CD4-positive, alpha-beta T cell (primary cell): ENCODE measurements around the gene FARP1. TPM values are rescaled to one million over a fixed set of nuclear protein-coding genes. Genes with fewer than 3 reads are reported as not detected.

Experiments
- ATAC-seq: fragments of 200-7000 bp; cut with Tn5 transposase; one replicate; pipeline ENCODE4 v1.10.0; 2022; ENCODE audit warnings: mild to moderate bottlenecking; ENCODE audit not compliant: poor library complexity
- CTCF ChIA-PET: fragments of 350-600 bp; sonication (Branson Sonifier 250); formaldehyde crosslinking; loops from one replicate; lab custom pipeline; 2021; ENCODE audit warnings: antibody characterized with exemption, inconsistent platforms; lab: Charles Lee
- POLR2A ChIA-PET: fragments of 350-600 bp; sonication (Branson Sonifier 250); formaldehyde crosslinking; loops from one replicate; lab custom pipeline; 2021; ENCODE audit warnings: antibody characterized with exemption, inconsistent platforms; lab: Charles Lee
- DNase-seq, 14 experiments: peaks; one replicate each; pipeline ENCODE4 v3.0.0-alpha.2; 2013 to 2020; ENCODE audit warnings: mixed read lengths in 2 of 14
- H3K27ac ChIP-seq, 2 donors: one replicate each; pipeline versions ENCODE4 v1.5.1 to v1.7.0; 2013; ENCODE audit warnings: low read length in 2 of 2, low read depth in 1 of 2, mild to moderate bottlenecking in 1 of 2
- H3K27me3 ChIP-seq, 2 experiments: 1 replicate in 1 of 2; 2 replicates in 1 of 2; pipeline versions ENCODE4 v1.6.1 to v1.7.0; 2013; ENCODE audit warnings: low read length in 2 of 2, control low read depth in 1 of 2, mild to moderate bottlenecking in 1 of 2, moderate library complexity in 1 of 2; ENCODE audit not compliant: insufficient read depth in 2 of 2, control insufficient read depth in 1 of 2
- H3K36me3 ChIP-seq: one replicate; pipeline ENCODE4 v1.6.1; 2013; ENCODE audit warnings: low read length, control low read depth; ENCODE audit not compliant: insufficient read depth
- H3K4me1 ChIP-seq: one replicate; pipeline ENCODE4 v1.6.1; 2013; ENCODE audit warnings: low read length, control low read depth; ENCODE audit not compliant: insufficient read depth
- H3K4me3 ChIP-seq: one replicate; pipeline ENCODE4 v1.5.1; 2013; ENCODE audit warnings: mild to moderate bottlenecking, low read length, moderate library complexity
- H3K9me3 ChIP-seq, 2 experiments: 1 replicate in 1 of 2; 2 replicates in 1 of 2; pipeline versions ENCODE4 v1.6.1 to v1.7.0; 2013; ENCODE audit warnings: low read length in 2 of 2, mild to moderate bottlenecking in 2 of 2, control low read depth in 1 of 2, moderate library complexity in 1 of 2; ENCODE audit not compliant: control insufficient read depth in 1 of 2, insufficient read depth in 1 of 2
- H3K27ac Mint-ChIP-seq: one replicate; pipeline ENCODE4 v1.8.0; 2020; ENCODE audit warnings: mixed read lengths
- H3K27me3 Mint-ChIP-seq: one replicate; pipeline ENCODE4 v1.8.0; 2021; ENCODE audit warnings: mixed read lengths
- H3K36me3 Mint-ChIP-seq: one replicate; pipeline ENCODE4 v1.8.0; 2021; ENCODE audit warnings: low read depth, mixed read lengths
- H3K4me1 Mint-ChIP-seq: one replicate; pipeline ENCODE4 v1.8.0; 2021; ENCODE audit warnings: low read depth, mixed read lengths
- H3K4me3 Mint-ChIP-seq: one replicate; pipeline ENCODE4 v1.8.0; 2020; ENCODE audit warnings: mild to moderate bottlenecking, mixed read lengths
- H3K9me3 Mint-ChIP-seq: one replicate; pipeline ENCODE4 v1.8.0; 2020; ENCODE audit warnings: mixed read lengths
- CTCF ChIP-seq: fragments of 200-600 bp; IDR thresholded peaks from one replicate; pipeline ENCODE4 v1.8.0; 2022; ENCODE audit warnings: antibody characterized with exemption, mild to moderate bottlenecking
- intact Hi-C, 2 experiments: fragments of 100-400 bp; cut with DNase I in 1 of 2; cut with micrococcal nuclease in 1 of 2; formaldehyde crosslinking; loops; one replicate each; pipeline versions ENCODE4 v1.15.1 to v1.9.0; 2023 to 2025; cut with DNase I, micrococcal nuclease
- total RNA-seq, 174 experiments: library from RNA in 2 of 174; stranded (reverse) in 2 of 174; gene quantifications; one replicate each; pipeline ENCODE4 v1.2.3 and lab custom pipeline; 2021 to 2026

FARP1 gene
- total RNA-seq, 2 experiments from 2014 or later = 0.30 TPM; not detected in 1

- no peak for TF ChIP-seq CTCF
- Histone ChIP-seq H3K27me3 (peaks cover 0 to 3% of the 10 kb centered on the region in 2 experiments), H3K27ac (no peak overlapping the region), H3K4me3 (no peak overlapping the region), H3K4me1 (no peaks in the 10 kb centered on the region), H3K36me3 (no peaks in the 10 kb centered on the region), H3K9me3 (peaks cover 0 to 13% of the 10 kb centered on the region in 2 experiments)
- Mint-ChIP-seq H3K4me3 (no peak overlapping the region), H3K4me1 (no peaks in the 10 kb centered on the region), H3K9me3 (peaks cover 2% of the 10 kb centered on the region), H3K36me3 (no peaks in the 10 kb centered on the region), H3K27me3 (no peaks in the 10 kb centered on the region), H3K27ac (no peak overlapping the region)
- ATAC-seq (no peak), DNase-seq (no peak)
- ChIA-PET POLR2A (no interaction called here), CTCF (no interaction called here)
- intact Hi-C loops = no loop called here
These were observed 37.2 kb downstream of the FARP1 start for GRCh38 chr13:98180092-98180491.

GRCh38 chr13:98181111-98181815 is 38.4 kb downstream of the FARP1 start:
- Mint-ChIP-seq H3K27me3 (peaks cover 2% of the 10 kb centered on the region), H3K4me1 (no peaks in the 10 kb centered on the region), H3K9me3 (peaks cover 2% of the 10 kb centered on the region), H3K27ac (no peak overlapping the region), H3K36me3 (no peaks in the 10 kb centered on the region), H3K4me3 (no peak overlapping the region)
- intact Hi-C loops = no loop called here
- ATAC-seq (no peak), DNase-seq (no peak)
- no peak for TF ChIP-seq CTCF
- CTCF ChIA-PET = no interaction called here
- H3K4me3 ChIP-seq = no peak overlapping the region
- H3K4me1 ChIP-seq = no peaks in the 10 kb centered on the region
- peaks cover 0 to 3% of the 10 kb centered on the region in 2 experiments for H3K27me3 ChIP-seq
- H3K9me3 ChIP-seq = peaks cover 0 to 11% of the 10 kb centered on the region in 2 experiments
- no peaks in the 10 kb centered on the region for H3K36me3 ChIP-seq
- H3K27ac ChIP-seq = no peak overlapping the region
- POLR2A ChIA-PET = no interaction called here

- POLR2A ChIA-PET = no interaction called here
- H3K27ac ChIP-seq = no peak overlapping the region
- ATAC-seq (no peak), DNase-seq (no peak)
- H3K4me3 Mint-ChIP-seq = no peak overlapping the region
- H3K4me1 ChIP-seq = no peaks in the 10 kb centered on the region
- CTCF ChIA-PET = no interaction called here
- peaks cover 2% of the 10 kb centered on the region for H3K9me3 Mint-ChIP-seq
- no peaks in the 10 kb centered on the region for H3K36me3 ChIP-seq
- TF ChIP-seq CTCF = no peak
- H3K27me3 ChIP-seq = peaks cover 0 to 3% of the 10 kb centered on the region in 2 experiments
- H3K27ac Mint-ChIP-seq = no peak overlapping the region
- H3K27me3 Mint-ChIP-seq = peaks cover 7% of the 10 kb centered on the region
- no peaks in the 10 kb centered on the region for H3K4me1 Mint-ChIP-seq
- no peaks in the 10 kb centered on the region for H3K36me3 Mint-ChIP-seq
- H3K4me3 ChIP-seq = no peak overlapping the region
- peaks cover 0 to 2% of the 10 kb centered on the region in 2 experiments for H3K9me3 ChIP-seq
- intact Hi-C loops = no loop called here
These were observed 39.3 kb downstream of the FARP1 start for GRCh38 chr13:98182153-98182552.
